ENCODE data around the gene ALDH3B1. TPM values are rescaled to one million over a fixed set of nuclear protein-coding genes. Genes with fewer than 3 reads are reported as not detected.

The ALDH3B1 gene
- total and polyA plus RNA-seq, 7 donors, result 0.83 to 3.3 (median 1.8) TPM

DNA sequence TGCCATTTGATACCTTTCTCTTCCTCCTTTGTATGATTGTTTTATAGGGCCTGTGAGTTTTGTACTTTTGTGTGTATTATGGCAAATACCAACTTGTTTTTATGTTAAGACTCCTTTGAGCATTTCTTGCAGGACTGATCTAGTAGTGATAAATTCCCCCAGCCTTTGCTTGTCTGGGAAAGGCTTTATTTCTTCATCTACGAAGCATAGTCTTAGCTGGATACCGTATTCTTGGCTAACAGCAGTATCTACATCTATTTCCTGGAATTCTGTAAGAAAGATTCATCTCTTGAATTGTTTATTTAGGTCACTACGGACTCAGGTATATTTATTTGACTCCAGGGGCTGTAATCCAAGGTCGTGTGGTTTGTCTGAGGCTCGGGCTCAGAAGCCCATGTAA is 14.4 kb downstream of the ALDH3B1 start:
- TF ChIP-seq, protein P1, sequence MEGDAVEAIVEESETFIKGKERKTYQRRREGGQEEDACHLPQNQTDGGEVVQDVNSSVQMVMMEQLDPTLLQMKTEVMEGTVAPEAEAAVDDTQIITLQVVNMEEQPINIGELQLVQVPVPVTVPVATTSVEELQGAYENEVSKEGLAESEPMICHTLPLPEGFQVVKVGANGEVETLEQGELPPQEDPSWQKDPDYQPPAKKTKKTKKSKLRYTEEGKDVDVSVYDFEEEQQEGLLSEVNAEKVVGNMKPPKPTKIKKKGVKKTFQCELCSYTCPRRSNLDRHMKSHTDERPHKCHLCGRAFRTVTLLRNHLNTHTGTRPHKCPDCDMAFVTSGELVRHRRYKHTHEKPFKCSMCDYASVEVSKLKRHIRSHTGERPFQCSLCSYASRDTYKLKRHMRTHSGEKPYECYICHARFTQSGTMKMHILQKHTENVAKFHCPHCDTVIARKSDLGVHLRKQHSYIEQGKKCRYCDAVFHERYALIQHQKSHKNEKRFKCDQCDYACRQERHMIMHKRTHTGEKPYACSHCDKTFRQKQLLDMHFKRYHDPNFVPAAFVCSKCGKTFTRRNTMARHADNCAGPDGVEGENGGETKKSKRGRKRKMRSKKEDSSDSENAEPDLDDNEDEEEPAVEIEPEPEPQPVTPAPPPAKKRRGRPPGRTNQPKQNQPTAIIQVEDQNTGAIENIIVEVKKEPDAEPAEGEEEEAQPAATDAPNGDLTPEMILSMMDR (IDR thresholded peaks at IDR 0.05), result no peak
- Histone ChIP-seq H3K27me3 (ENCODE audit: insufficient read depth in 3 of 3, low read length in 2 of 3) (no peaks in the 10 kb centered on the region), H3K9me3 (no peaks in the 10 kb centered on the region), H3K4me3 (no peak overlapping the region), H3K27ac (no peak overlapping the region), H3K36me3 (ENCODE audit: insufficient read depth in 1 of 2, low read depth in 1 of 2) (peaks cover 0 to 9% of the 10 kb centered on the region in 2 donors), H3K4me1 (peaks cover 7% of the 10 kb centered on the region)
- intact Hi-C loops (cut with DNase I), result no loop called here
- DNase-seq (no peak), ATAC-seq (no peak)
- WGBS, 3 donors, result 84 to 90% (median 84%) methylated on average over 5 of the region's 5 CpGs

DNA sequence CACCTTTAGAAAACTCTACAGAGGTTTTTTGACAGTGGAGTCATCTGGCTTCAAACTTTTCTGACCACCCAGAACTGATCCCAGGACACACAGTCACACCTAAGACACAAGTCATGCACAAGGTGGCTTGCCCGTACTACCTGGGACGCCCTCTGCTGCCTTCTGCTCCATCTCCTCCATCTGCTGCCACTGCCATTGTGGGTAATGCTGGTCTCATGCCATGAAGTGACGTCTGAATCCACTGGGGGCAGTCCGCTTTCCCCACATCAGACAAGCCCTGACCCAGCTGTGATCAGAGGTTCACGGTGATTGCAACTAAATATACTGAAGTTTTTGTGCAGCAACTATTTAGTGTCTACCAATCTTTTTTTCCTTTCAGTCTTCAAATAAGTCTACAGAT is 14.9 kb downstream of the ALDH3B1 start:
- TF ChIP-seq, protein P1 (IDR thresholded peaks at IDR 0.05), result no peak
- Histone ChIP-seq H3K9me3 (no peaks in the 10 kb centered on the region), H3K4me1 (peaks cover 10% of the 10 kb centered on the region), H3K27ac (no peak overlapping the region), H3K4me3 (no peak overlapping the region), H3K36me3 (ENCODE audit: insufficient read depth in 1 of 2, low read depth in 1 of 2) (peaks cover 0 to 9% of the 10 kb centered on the region in 2 donors), H3K27me3 (ENCODE audit: insufficient read depth in 3 of 3, low read length in 2 of 3) (no peaks in the 10 kb centered on the region)
- ATAC-seq, result no peak
- DNase-seq, result no peak
- intact Hi-C loops (cut with DNase I), result no loop called here
- WGBS, 3 donors, result 79 to 82% (median 79%) methylated on average over 5 of the region's 5 CpGs

DNA sequence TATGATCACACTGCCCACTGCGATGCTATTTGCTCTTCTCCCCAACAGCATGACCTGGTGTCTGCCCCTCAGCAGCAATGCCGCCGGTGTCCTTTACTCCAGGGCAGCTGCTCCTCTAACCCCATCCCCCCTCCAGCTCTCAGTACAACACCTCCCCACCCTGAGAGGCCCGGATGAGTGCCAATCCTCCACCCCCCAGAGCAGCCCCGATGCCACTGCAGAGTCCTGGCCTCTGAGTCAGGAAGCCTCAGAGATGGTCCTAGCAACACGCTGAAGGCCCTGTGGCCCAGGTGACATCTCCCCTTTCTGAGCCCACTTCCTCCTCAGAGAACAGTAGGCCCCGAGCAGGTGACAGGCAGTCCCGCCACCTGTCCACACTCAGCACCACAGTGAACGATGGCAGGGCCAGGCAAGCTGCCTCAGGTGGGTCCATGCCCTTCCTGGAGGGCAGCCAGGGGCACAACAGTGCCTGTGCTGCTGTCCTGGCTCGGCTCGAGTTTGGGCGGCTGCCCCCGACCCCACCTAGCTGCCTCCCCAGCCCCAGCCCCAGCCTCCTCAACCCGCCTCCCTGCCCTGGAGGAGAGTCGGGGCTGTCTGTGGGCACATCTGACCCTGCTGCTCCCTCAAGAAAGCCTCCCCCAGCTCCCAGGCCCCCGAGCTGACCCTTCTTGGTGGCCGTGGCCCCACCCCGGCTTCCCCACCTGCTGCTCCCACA is 16.4 kb downstream of the ALDH3B1 start:
- DNase-seq (no peak), ATAC-seq (no peak)
- intact Hi-C loops (cut with DNase I), result no loop called here
- Histone ChIP-seq H3K36me3 (ENCODE audit: insufficient read depth in 1 of 2, low read depth in 1 of 2) (peaks cover 0 to 9% of the 10 kb centered on the region in 2 donors), H3K27ac (no peak overlapping the region), H3K4me1 (peaks cover 14% of the 10 kb centered on the region), H3K9me3 (no peaks in the 10 kb centered on the region), H3K27me3 (ENCODE audit: insufficient read depth in 3 of 3, low read length in 2 of 3) (no peaks in the 10 kb centered on the region), H3K4me3 (no peak overlapping the region)
- WGBS, 3 donors, result 85 to 92% (median 90%) methylated on average over 16 to 18 of the region's 18 CpGs
- TF ChIP-seq, protein P1 (IDR thresholded peaks at IDR 0.05), result no peak

DNA sequence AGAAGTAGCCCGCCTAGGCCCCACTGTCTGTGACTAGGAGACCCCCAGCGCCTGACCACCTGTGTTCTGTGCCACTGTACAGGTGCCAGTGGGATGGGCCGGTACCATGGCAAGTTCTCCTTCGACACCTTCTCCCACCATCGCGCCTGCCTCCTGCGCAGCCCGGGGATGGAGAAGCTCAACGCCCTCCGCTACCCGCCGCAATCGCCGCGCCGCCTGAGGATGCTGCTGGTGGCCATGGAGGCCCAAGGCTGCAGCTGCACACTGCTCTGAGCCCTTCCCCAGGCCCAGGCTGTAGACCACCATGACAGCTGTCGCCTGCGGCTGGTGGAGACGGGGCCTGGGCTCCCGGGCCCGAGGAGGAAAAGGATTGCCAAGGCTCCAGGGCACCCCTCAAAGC is 17.5 kb downstream of the ALDH3B1 start:
- DNase-seq, result no peak
- 84 to 90% (median 89%) methylated on average over 15 to 21 of the region's 21 CpGs for WGBS, 3 donors
- H3K27me3 ChIP-seq (ENCODE audit: insufficient read depth in 3 of 3, low read length in 2 of 3), result no peaks in the 10 kb centered on the region
- H3K27ac ChIP-seq, result no peak overlapping the region
- no peaks in the 10 kb centered on the region for H3K9me3 ChIP-seq
- H3K4me1 ChIP-seq, result peaks cover 21% of the 10 kb centered on the region
- H3K36me3 ChIP-seq (ENCODE audit: insufficient read depth in 1 of 2, low read depth in 1 of 2), result peaks cover 0 to 15% of the 10 kb centered on the region in 2 donors
- intact Hi-C loops (cut with DNase I), result no loop called here
- ATAC-seq, result no peak
- H3K4me3 ChIP-seq, result no peak overlapping the region
- TF ChIP-seq, protein P1 (IDR thresholded peaks at IDR 0.05), result no peak
